GM12892 (cell line): ENCODE data around the gene ULK4.

Source experiments
- POLR2A ChIP-seq: IDR thresholded peaks from 2 replicates; pipeline ENCODE4 v1.6.1; 2011; ENCODE audit warnings: low read depth, low read length, control low read depth
- TAF1 ChIP-seq: IDR thresholded peaks from 2 replicates; pipeline ENCODE4 v1.6.1; 2011; ENCODE audit warnings: low read depth, mild to moderate bottlenecking, control low read depth, low read length, borderline replicate concordance

- TF ChIP-seq TAF1 (no peak), POLR2A (no peak)
These were observed 703.6 kb downstream of the ULK4 start for GRCh38 chr3:41258239-41258800.
